BE2C (cell line): Measurements from ENCODE around the gene B3GALT4.

ENCODE experiments used
- DNase-seq: peaks from one replicate; pipeline ENCODE4 v3.0.0-alpha.2; 2020
- H3K27me3 ChIP-seq: fragments of 250-450 bp; sonication (Bioruptor Pico); 2 replicates; pipeline ENCODE4 v1.5.1; 2020; ENCODE audit warnings: mild to moderate bottlenecking
- H3K36me3 ChIP-seq: fragments of 250-450 bp; sonication (Bioruptor Pico); 2 replicates; pipeline ENCODE4 v1.5.1; 2020; ENCODE audit warnings: mild to moderate bottlenecking
- H3K4me1 ChIP-seq: fragments of 250-450 bp; sonication (Bioruptor Pico); 2 replicates; pipeline ENCODE4 v1.5.1; 2020
- H3K4me3 ChIP-seq: 2 replicates; pipeline ENCODE4 v1.5.1; 2011; ENCODE audit warnings: low read depth, low read length
- H3K9me3 ChIP-seq: fragments of 250-450 bp; sonication (Bioruptor Pico); 2 replicates; pipeline ENCODE4 v1.5.1; 2020
- CTCF ChIP-seq: IDR thresholded peaks from 2 replicates; pipeline ENCODE4 v1.5.1; 2012; ENCODE audit warnings: mild to moderate bottlenecking, low read depth, low read length

Gene B3GALT4

DNA sequence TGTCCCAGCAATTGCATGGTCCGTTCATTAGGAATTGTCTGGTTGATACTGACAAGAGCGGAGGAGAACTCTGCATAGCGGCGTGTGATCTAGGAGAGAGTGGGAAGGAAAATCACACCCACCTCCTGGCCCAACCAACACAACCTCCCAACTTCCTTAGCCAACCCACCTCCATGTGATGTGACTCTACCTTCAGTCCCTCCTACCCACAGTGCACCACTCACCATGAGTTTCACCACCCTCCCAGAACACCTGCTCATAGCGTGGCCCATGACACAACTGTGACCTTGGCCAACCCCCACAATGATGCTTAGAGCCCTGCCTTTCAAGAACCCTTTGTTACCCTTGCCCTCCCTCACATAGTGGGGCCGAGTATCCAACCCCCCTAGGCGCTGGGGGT is 12.9 kb upstream of the B3GALT4 start:
- DNase-seq, result no peak
- no peak for TF ChIP-seq CTCF
- H3K36me3 ChIP-seq, result peaks cover 40% of the 10 kb centered on the region

GRCh38 chr6:33271117-33271467 is 5.8 kb upstream of the B3GALT4 start:
- DNase-seq, result no peak

More for the DNA sequence above, 12.9 kb upstream of the B3GALT4 start:
- Histone ChIP-seq H3K4me1 (no peaks in the 10 kb centered on the region), H3K9me3 (no peaks in the 10 kb centered on the region), H3K4me3 (no peak overlapping the region), H3K27me3 (no peaks in the 10 kb centered on the region)

DNA sequence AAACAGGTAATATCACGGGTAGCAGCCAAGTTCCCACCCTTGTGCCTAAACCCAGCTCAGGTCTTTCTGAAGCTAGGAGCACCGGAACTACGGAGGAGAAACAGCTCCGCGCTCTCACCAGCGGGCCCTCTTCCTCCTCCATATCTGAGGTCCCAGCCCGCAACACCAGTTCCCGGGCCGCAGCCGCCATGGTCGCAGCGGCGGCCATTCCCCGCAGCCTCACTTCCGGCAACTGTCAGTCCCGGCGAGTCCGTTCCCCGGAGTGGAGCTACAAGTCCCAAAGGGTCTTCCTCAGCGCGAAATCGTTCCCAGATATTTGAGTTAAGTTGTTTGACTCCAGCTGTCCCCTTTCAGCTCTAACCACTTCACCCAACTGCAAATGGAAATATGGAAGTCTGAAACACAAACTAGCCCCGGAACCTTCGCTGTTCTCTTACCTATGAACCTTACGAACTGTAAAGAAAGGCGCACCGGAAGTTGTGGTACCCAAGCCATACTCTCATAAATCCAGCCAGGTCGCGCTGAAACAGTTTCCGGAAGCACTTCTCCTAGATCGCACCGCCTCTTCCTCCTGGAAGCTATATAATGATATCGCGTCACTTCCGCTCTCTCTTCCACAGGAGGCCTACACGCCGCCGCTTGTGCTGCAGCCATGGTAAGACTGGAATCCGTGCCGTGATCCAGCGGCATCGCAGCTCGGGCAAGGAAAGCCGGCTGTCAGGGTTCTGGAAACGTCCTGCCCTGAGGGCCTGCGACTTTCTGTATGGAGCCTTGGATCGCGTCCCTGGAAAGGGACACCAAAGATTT is 5.3 kb upstream of the B3GALT4 start, which contains the start of the genes RPS18 and VPS52:
Gene RPS18 (plus strand): TSS at position 608 of the 807 bp plus-strand sequence. CDS start 45 bp downstream, at position 653.
Gene VPS52 (minus strand): TSS at position 409 of the 807 bp plus-strand sequence. CDS start 201 bp downstream, at position 208.
- no peaks in the 10 kb centered on the region for H3K4me1 ChIP-seq
- peak; percentile 94 for DNase-seq
- H3K4me3 ChIP-seq, result peak within 1 kb of the TSS; percentile 92
- H3K9me3 ChIP-seq, result no peaks in the 10 kb centered on the region
- H3K27me3 ChIP-seq, result no peaks in the 10 kb centered on the region
- TF ChIP-seq CTCF, result no peak
- peaks cover 61% of the 10 kb centered on the region for H3K36me3 ChIP-seq

More at GRCh38 chr6:33271117-33271467, 5.8 kb upstream of the B3GALT4 start:
- Histone ChIP-seq H3K4me3 (peak overlapping the region; percentile 92), H3K27me3 (no peaks in the 10 kb centered on the region), H3K36me3 (peaks cover 55% of the 10 kb centered on the region), H3K4me1 (no peaks in the 10 kb centered on the region), H3K9me3 (no peaks in the 10 kb centered on the region)
- TF ChIP-seq CTCF, result peak; percentile 18; the same call in 1 of the 2 replicates

DNA sequence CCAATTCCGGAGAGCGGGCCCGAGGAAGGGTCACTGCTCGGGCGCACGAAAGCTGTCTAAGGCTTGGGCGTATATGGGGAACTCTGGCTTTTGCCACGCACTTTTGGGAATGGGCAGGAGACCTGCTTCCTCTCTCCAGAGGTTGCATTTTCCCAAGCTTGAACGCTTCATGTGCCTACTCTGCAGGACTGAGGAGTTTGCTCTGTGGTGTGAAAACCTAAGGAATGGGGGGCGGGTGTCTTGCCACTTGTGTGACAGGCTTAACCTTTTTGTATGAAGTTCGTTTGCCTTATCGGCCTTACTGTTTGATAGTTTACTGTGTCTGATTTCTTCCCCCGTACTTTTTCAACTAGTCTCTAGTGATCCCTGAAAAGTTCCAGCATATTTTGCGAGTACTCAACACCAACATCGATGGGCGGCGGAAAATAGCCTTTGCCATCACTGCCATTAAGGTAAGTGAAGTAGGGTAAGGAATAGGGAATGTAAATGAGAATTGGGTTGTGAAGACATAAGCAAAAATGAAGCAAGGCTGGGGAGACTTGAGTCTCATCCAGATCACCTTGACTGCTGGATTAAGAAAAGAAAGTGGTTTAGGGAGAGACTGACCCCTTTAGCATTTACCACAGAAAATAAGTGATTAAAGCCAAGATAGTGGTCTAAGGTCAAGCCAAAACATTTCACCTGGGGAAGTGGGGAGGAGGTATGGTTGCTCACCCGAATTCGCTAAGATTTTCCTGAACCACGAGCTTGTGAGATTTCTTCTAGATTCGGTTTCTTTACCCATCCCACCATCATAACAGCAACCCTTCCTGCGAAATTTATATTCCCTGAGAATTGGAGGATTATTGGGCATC is 4.4 kb upstream of the B3GALT4 start:
- no peaks in the 10 kb centered on the region for H3K9me3 ChIP-seq
- peak overlapping the region; percentile 92 for H3K4me3 ChIP-seq
- no peak for TF ChIP-seq CTCF
- H3K27me3 ChIP-seq, result no peaks in the 10 kb centered on the region
- peaks cover 56% of the 10 kb centered on the region for H3K36me3 ChIP-seq
- H3K4me1 ChIP-seq, result no peaks in the 10 kb centered on the region
- DNase-seq, result no peak

- Histone ChIP-seq H3K36me3 (peaks cover 59% of the 10 kb centered on the region), H3K27me3 (no peaks in the 10 kb centered on the region), H3K4me1 (no peaks in the 10 kb centered on the region), H3K4me3 (peak overlapping the region; percentile 92), H3K9me3 (no peaks in the 10 kb centered on the region)
- DNase-seq, result no peak
- no peak for TF ChIP-seq CTCF
Measured at GRCh38 chr6:33273129-33273923, 3.6 kb upstream of the B3GALT4 start.
